Omental fat pad (tissue), 4 donors: ENCODE data around the gene CDK4. TPM values are rescaled to one million over a fixed set of nuclear protein-coding genes. Genes with fewer than 3 reads are reported as not detected.
A peak's percentile ranks its signal among the peaks of the same experiment; 100 is the strongest.

Experiments
- ATAC-seq: fragments of 150-250 bp; one replicate; pipeline ENCODE4 v1.9.1; 2016; ENCODE audit warnings: mild to moderate bottlenecking, moderate library complexity; ENCODE audit not compliant: low FRiP score
- DNase-seq: peaks from one replicate; pipeline ENCODE4 v3.0.0-alpha.2; 2019; ENCODE audit warnings: low spot score
- total RNA-seq, 4 donors: library from RNA; depleted of rRNA; stranded (reverse); fragments of >200 nt; gene quantifications; one replicate each; pipeline ENCODE4 v1.1.0, GENCODE V29; 2016
- TF ChIP-seq, protein P1 (sequence below), 3 donors: fragments of 450-650 bp; IDR thresholded peaks; one replicate each; pipeline ENCODE4 v1.5.1; 2016 to 2017; ENCODE audit warnings: antibody characterized with exemption in 3 of 3, mild to moderate bottlenecking in 3 of 3, moderate library complexity in 2 of 3

CDK4 gene
- total RNA-seq, 4 donors from 2014 or later, result 81.9 to 96.2 (median 89.0) TPM

- ATAC-seq (no peak), DNase-seq (no peak)
- TF ChIP-seq, protein P1, sequence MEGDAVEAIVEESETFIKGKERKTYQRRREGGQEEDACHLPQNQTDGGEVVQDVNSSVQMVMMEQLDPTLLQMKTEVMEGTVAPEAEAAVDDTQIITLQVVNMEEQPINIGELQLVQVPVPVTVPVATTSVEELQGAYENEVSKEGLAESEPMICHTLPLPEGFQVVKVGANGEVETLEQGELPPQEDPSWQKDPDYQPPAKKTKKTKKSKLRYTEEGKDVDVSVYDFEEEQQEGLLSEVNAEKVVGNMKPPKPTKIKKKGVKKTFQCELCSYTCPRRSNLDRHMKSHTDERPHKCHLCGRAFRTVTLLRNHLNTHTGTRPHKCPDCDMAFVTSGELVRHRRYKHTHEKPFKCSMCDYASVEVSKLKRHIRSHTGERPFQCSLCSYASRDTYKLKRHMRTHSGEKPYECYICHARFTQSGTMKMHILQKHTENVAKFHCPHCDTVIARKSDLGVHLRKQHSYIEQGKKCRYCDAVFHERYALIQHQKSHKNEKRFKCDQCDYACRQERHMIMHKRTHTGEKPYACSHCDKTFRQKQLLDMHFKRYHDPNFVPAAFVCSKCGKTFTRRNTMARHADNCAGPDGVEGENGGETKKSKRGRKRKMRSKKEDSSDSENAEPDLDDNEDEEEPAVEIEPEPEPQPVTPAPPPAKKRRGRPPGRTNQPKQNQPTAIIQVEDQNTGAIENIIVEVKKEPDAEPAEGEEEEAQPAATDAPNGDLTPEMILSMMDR (IDR thresholded peaks at IDR 0.05), result no peak
Observed at GRCh38 chr12:57751432-57751787, 700 bp downstream of the CDK4 start.

GRCh38 chr12:57750561-57751431 lies 1.3 kb downstream of the CDK4 start:
- DNase-seq (no peak), ATAC-seq (no peak)
- TF ChIP-seq, protein P1 (IDR thresholded peaks at IDR 0.05), result no peak

DNA sequence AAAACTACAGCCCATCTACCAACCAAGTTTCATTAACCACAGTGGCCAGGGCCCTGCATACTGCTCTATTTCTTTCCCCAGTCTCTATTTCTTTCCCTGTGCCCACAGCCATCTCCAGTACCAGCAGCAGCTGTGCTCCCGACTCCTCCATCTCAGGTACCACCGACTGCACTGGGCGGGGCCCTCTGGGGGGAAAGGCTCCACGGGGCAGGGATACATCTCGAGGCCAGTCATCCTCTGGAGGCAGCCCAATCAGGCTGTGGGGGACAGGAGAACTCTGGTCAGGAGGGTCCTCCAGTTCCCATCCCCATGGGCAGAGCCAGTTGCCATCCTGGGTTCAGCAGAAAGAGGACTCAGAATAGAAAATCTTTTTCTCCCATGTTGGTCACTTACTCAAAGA lies 3.0 kb downstream of the CDK4 start:
- DNase-seq (no peak), ATAC-seq (no peak)
- TF ChIP-seq, protein P1 (IDR thresholded peaks at IDR 0.05), result no peak

GRCh38 chr12:57746025-57746424 lies 6.1 kb downstream of the CDK4 start:
- TF ChIP-seq, protein P1 (IDR thresholded peaks at IDR 0.05), result no peak
- DNase-seq, result no peak
- no peak for ATAC-seq

- peak; percentile 3 for ATAC-seq
- TF ChIP-seq, protein P1 (IDR thresholded peaks at IDR 0.05), result no peak
- DNase-seq, result no peak
Observed at GRCh38 chr12:57745485-57745881, 6.6 kb downstream of the CDK4 start.

GRCh38 chr12:57744777-57745484 lies 7.2 kb downstream of the CDK4 start, which contains the start of gene TSPAN31:
Gene TSPAN31 (plus strand): TSS chr12:57745039. CDS start chr12:57745155, 116 bp downstream.
- peak; percentile 95 for ATAC-seq
- TF ChIP-seq, protein P1 (IDR thresholded peaks at IDR 0.05), result no peak
- DNase-seq, result peak; percentile 96
